ENCODE measurements around the gene ACSL5. TPM values are rescaled to one million over a fixed set of nuclear protein-coding genes. Genes with fewer than 3 reads are reported as not detected.
A peak's percentile ranks its signal among the peaks of the same experiment; 100 is the strongest.
"Not testable (repeated sequence)": the region's sequence is repeated elsewhere in the genome, so short reads cannot be mapped to it uniquely, and the experiment has no call there.

ACSL5 gene
- polyA plus RNA-seq, 2 donors = 3.6 to 5.6 TPM

- H3K9me3 ChIP-seq (ENCODE audit: control insufficient read depth in 2 of 2, insufficient read depth in 1 of 2, low read depth in 1 of 2, low read length in 1 of 2) = no peaks in the 10 kb centered on the region
- no peak overlapping the region for H3K27ac ChIP-seq (ENCODE audit: low read depth in 2 of 2, low read length in 1 of 2)
- H3K4me3 ChIP-seq (ENCODE audit: low read depth in 1 of 2, low read length in 2 of 2) = no peak overlapping the region
- H3K27me3 ChIP-seq (ENCODE audit: control insufficient read depth in 1 of 2, insufficient read depth in 2 of 2, low read length in 2 of 2) = no peaks in the 10 kb centered on the region
- peaks cover 0 to 4% of the 10 kb centered on the region in 2 donors for H3K4me1 ChIP-seq (ENCODE audit: control insufficient read depth in 2 of 2, insufficient read depth in 2 of 2, low read length in 1 of 2)
- WGBS, 2 donors = 71 to 90% methylated on average over 4 of the region's 4 CpGs
- H3K36me3 ChIP-seq (ENCODE audit: control insufficient read depth in 2 of 2, insufficient read depth in 2 of 2, low read length in 1 of 2) = no peaks in the 10 kb centered on the region
These were observed 11.3 kb downstream of the ACSL5 start for GRCh38 chr10:112385201-112385600.

- H3K4me3 ChIP-seq (ENCODE audit: low read depth in 1 of 2, low read length in 2 of 2); H3K27me3 ChIP-seq (ENCODE audit: control insufficient read depth in 1 of 2, insufficient read depth in 2 of 2, low read length in 2 of 2); H3K27ac ChIP-seq (ENCODE audit: low read depth in 2 of 2, low read length in 1 of 2); H3K4me1 ChIP-seq (ENCODE audit: control insufficient read depth in 2 of 2, insufficient read depth in 2 of 2, low read length in 1 of 2); H3K36me3 ChIP-seq (ENCODE audit: control insufficient read depth in 2 of 2, insufficient read depth in 2 of 2, low read length in 1 of 2); H3K9me3 ChIP-seq (ENCODE audit: control insufficient read depth in 2 of 2, insufficient read depth in 1 of 2, low read depth in 1 of 2, low read length in 1 of 2): not testable (repeated sequence)
- 73 to 88% methylated on average over 7 of the region's 7 CpGs for WGBS, 2 donors
These were observed 14.1 kb downstream of the ACSL5 start for GRCh38 chr10:112388056-112388455.

GRCh38 chr10:112388548-112388947, 14.6 kb downstream of the ACSL5 start:
- H3K27me3 ChIP-seq (ENCODE audit: control insufficient read depth in 1 of 2, insufficient read depth in 2 of 2, low read length in 2 of 2) = no peaks in the 10 kb centered on the region
- H3K4me3 ChIP-seq (ENCODE audit: low read depth in 1 of 2, low read length in 2 of 2) = no peak overlapping the region
- peaks cover 0 to 4% of the 10 kb centered on the region in 2 donors for H3K4me1 ChIP-seq (ENCODE audit: control insufficient read depth in 2 of 2, insufficient read depth in 2 of 2, low read length in 1 of 2)

GRCh38 chr10:112389271-112389822, 15.4 kb downstream of the ACSL5 start:
- H3K27me3 ChIP-seq (ENCODE audit: control insufficient read depth in 1 of 2, insufficient read depth in 2 of 2, low read length in 2 of 2) = no peaks in the 10 kb centered on the region
- WGBS, 2 donors = 25 to 27% methylated on average over 6 of the region's 6 CpGs
- H3K4me3 ChIP-seq (ENCODE audit: low read depth in 1 of 2, low read length in 2 of 2) = no peak overlapping the region
- H3K4me1 ChIP-seq (ENCODE audit: control insufficient read depth in 2 of 2, insufficient read depth in 2 of 2, low read length in 1 of 2) = peaks cover 0 to 4% of the 10 kb centered on the region in 2 donors
- H3K9me3 ChIP-seq (ENCODE audit: control insufficient read depth in 2 of 2, insufficient read depth in 1 of 2, low read depth in 1 of 2, low read length in 1 of 2) = no peaks in the 10 kb centered on the region
- H3K27ac ChIP-seq (ENCODE audit: low read depth in 2 of 2, low read length in 1 of 2) = peak overlapping the region; percentile 57 to 79
- H3K36me3 ChIP-seq (ENCODE audit: control insufficient read depth in 2 of 2, insufficient read depth in 2 of 2, low read length in 1 of 2) = no peaks in the 10 kb centered on the region

More at GRCh38 chr10:112388548-112388947, 14.6 kb downstream of the ACSL5 start:
- Histone ChIP-seq H3K36me3 (ENCODE audit: control insufficient read depth in 2 of 2, insufficient read depth in 2 of 2, low read length in 1 of 2) (no peaks in the 10 kb centered on the region), H3K9me3 (ENCODE audit: control insufficient read depth in 2 of 2, insufficient read depth in 1 of 2, low read depth in 1 of 2, low read length in 1 of 2) (no peaks in the 10 kb centered on the region), H3K27ac (ENCODE audit: low read depth in 2 of 2, low read length in 1 of 2) (peak overlapping the region; percentile 41 to 42)
- 62 to 86% methylated on average over 2 of the region's 2 CpGs for WGBS, 2 donors

GRCh38 chr10:112390125-112390703, 16.3 kb downstream of the ACSL5 start:
- Histone ChIP-seq H3K27ac (ENCODE audit: low read depth in 2 of 2, low read length in 1 of 2) (no peak overlapping the region), H3K4me3 (ENCODE audit: low read depth in 1 of 2, low read length in 2 of 2) (no peak overlapping the region), H3K9me3 (ENCODE audit: control insufficient read depth in 2 of 2, insufficient read depth in 1 of 2, low read depth in 1 of 2, low read length in 1 of 2) (no peaks in the 10 kb centered on the region), H3K36me3 (ENCODE audit: control insufficient read depth in 2 of 2, insufficient read depth in 2 of 2, low read length in 1 of 2) (no peaks in the 10 kb centered on the region), H3K4me1 (ENCODE audit: control insufficient read depth in 2 of 2, insufficient read depth in 2 of 2, low read length in 1 of 2) (peaks cover 0 to 4% of the 10 kb centered on the region in 2 donors), H3K27me3 (ENCODE audit: control insufficient read depth in 1 of 2, insufficient read depth in 2 of 2, low read length in 2 of 2) (no peaks in the 10 kb centered on the region)
- 94 to 98% methylated on average over 3 of the region's 3 CpGs for WGBS, 2 donors

GRCh38 chr10:112393341-112393740, 19.4 kb downstream of the ACSL5 start:
- no peak overlapping the region for H3K27ac ChIP-seq (ENCODE audit: low read depth in 2 of 2, low read length in 1 of 2)
- no peaks in the 10 kb centered on the region for H3K9me3 ChIP-seq (ENCODE audit: control insufficient read depth in 2 of 2, insufficient read depth in 1 of 2, low read depth in 1 of 2, low read length in 1 of 2)

GRCh38 chr10:112393827-112394226, 19.9 kb downstream of the ACSL5 start:
- H3K4me3 ChIP-seq (ENCODE audit: low read depth in 1 of 2, low read length in 2 of 2) = no peak overlapping the region
- peaks cover 0 to 2% of the 10 kb centered on the region in 2 donors for H3K36me3 ChIP-seq (ENCODE audit: control insufficient read depth in 2 of 2, insufficient read depth in 2 of 2, low read length in 1 of 2)
- H3K27ac ChIP-seq (ENCODE audit: low read depth in 2 of 2, low read length in 1 of 2) = no peak overlapping the region
- H3K4me1 ChIP-seq (ENCODE audit: control insufficient read depth in 2 of 2, insufficient read depth in 2 of 2, low read length in 1 of 2) = peaks cover 0 to 4% of the 10 kb centered on the region in 2 donors
- no peaks in the 10 kb centered on the region for H3K27me3 ChIP-seq (ENCODE audit: control insufficient read depth in 1 of 2, insufficient read depth in 2 of 2, low read length in 2 of 2)
- no peaks in the 10 kb centered on the region for H3K9me3 ChIP-seq (ENCODE audit: control insufficient read depth in 2 of 2, insufficient read depth in 1 of 2, low read depth in 1 of 2, low read length in 1 of 2)
- WGBS, 2 donors = 71 to 81% methylated on average over 2 of the region's 2 CpGs

More at GRCh38 chr10:112393341-112393740, 19.4 kb downstream of the ACSL5 start:
- H3K4me1 ChIP-seq (ENCODE audit: control insufficient read depth in 2 of 2, insufficient read depth in 2 of 2, low read length in 1 of 2) = peaks cover 0 to 4% of the 10 kb centered on the region in 2 donors
- peaks cover 0 to 2% of the 10 kb centered on the region in 2 donors for H3K36me3 ChIP-seq (ENCODE audit: control insufficient read depth in 2 of 2, insufficient read depth in 2 of 2, low read length in 1 of 2)
- H3K4me3 ChIP-seq (ENCODE audit: low read depth in 1 of 2, low read length in 2 of 2) = no peak overlapping the region
- H3K27me3 ChIP-seq (ENCODE audit: control insufficient read depth in 1 of 2, insufficient read depth in 2 of 2, low read length in 2 of 2) = no peaks in the 10 kb centered on the region
- 48 to 65% methylated on average over 1 of the region's 1 CpG for WGBS, 2 donors

GRCh38 chr10:112394475-112394875, 20.6 kb downstream of the ACSL5 start:
- Histone ChIP-seq H3K4me1 (ENCODE audit: control insufficient read depth in 2 of 2, insufficient read depth in 2 of 2, low read length in 1 of 2) (no peaks in the 10 kb centered on the region), H3K27me3 (ENCODE audit: control insufficient read depth in 1 of 2, insufficient read depth in 2 of 2, low read length in 2 of 2) (no peaks in the 10 kb centered on the region), H3K4me3 (ENCODE audit: low read depth in 1 of 2, low read length in 2 of 2) (no peak overlapping the region), H3K9me3 (ENCODE audit: control insufficient read depth in 2 of 2, insufficient read depth in 1 of 2, low read depth in 1 of 2, low read length in 1 of 2) (no peaks in the 10 kb centered on the region), H3K27ac (ENCODE audit: low read depth in 2 of 2, low read length in 1 of 2) (no peak overlapping the region), H3K36me3 (ENCODE audit: control insufficient read depth in 2 of 2, insufficient read depth in 2 of 2, low read length in 1 of 2) (peaks cover 0 to 2% of the 10 kb centered on the region in 2 donors)
- WGBS, 2 donors = 64 to 70% methylated on average over 5 of the region's 5 CpGs

GRCh38 chr10:112395809-112396530, 22.1 kb downstream of the ACSL5 start:
- Histone ChIP-seq H3K27ac (ENCODE audit: low read depth in 2 of 2, low read length in 1 of 2) (no peak overlapping the region), H3K36me3 (ENCODE audit: control insufficient read depth in 2 of 2, insufficient read depth in 2 of 2, low read length in 1 of 2) (peaks cover 0 to 2% of the 10 kb centered on the region in 2 donors), H3K4me1 (ENCODE audit: control insufficient read depth in 2 of 2, insufficient read depth in 2 of 2, low read length in 1 of 2) (no peaks in the 10 kb centered on the region), H3K27me3 (ENCODE audit: control insufficient read depth in 1 of 2, insufficient read depth in 2 of 2, low read length in 2 of 2) (no peaks in the 10 kb centered on the region), H3K4me3 (ENCODE audit: low read depth in 1 of 2, low read length in 2 of 2) (no peak overlapping the region), H3K9me3 (ENCODE audit: control insufficient read depth in 2 of 2, insufficient read depth in 1 of 2, low read depth in 1 of 2, low read length in 1 of 2) (no peaks in the 10 kb centered on the region)
- WGBS, 2 donors = 71 to 77% methylated on average over 5 of the region's 5 CpGs

Measured in esophagus (tissue), 2 donors.